ENCODE data around the gene MYO18A.

The MYO18A gene

GRCh38 chr17:29059281-29059680 is 120.9 kb downstream of the MYO18A start:
- no peak for DNase-seq (ENCODE audit: low read depth in 2 of 3, low spot score in 2 of 3)

DNA sequence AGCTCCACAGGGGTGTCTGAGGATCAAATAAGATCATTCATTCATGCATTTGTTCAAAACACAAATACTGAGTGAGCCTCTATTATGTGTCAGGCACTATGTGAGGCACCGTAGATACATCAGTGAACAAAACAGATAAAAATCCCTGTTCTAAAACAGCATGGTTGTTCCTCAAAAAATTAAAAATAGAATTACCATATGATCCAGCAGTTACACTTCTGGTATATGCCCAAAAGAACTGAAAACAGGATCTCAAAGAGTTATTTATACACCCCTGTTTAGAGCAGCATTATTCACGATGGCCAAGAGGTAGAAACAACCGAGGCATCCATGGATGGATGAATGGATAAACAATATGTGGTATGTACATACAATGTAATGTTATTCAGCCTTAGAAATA is 121.8 kb downstream of the MYO18A start:
- no peak for DNase-seq (ENCODE audit: low read depth in 2 of 3, low spot score in 2 of 3)

DNA sequence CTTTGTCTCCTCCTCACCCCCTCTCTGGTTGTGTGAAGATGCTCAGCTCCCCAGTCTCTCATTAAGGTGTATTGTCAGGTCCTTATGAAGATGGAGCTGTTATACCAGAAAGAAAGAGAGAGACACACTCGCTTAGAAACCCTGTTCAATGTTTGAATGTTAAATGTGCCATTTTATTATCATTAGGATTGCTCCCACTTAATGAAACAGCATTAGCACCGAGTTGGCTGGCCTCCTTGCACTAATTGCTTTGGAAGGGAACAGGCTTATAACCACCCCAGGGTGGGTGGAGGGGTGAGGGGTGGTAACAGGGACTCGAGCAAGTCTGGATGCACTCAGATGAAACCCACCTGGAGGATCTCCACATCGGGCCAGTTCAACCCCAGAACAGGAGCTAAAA is 122.8 kb downstream of the MYO18A start:
- no peak for DNase-seq (ENCODE audit: low read depth in 2 of 3, low spot score in 2 of 3)

- DNase-seq (ENCODE audit: low read depth in 2 of 3, low spot score in 2 of 3): no peak
These were observed 125.4 kb downstream of the MYO18A start for GRCh38 chr17:29054835-29055234.

DNA sequence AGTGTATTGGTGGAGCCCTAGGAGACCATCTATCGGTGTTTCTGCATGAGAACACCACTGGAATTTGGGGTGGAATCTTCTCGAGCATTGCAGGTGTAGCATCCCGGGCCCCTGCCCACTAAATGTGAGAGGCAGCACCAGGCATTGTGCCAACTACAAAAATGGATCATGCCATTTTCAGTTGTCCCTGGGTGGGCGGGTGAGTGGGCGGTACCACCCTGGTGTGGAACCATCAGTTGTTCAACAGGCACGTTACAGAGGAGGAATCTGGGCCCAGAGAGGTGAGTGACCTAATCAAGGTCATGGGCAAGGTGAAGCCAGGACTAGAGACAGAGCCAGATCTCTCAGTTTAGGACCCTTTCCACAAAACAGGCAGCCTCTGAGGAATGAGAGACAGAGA is 128.5 kb downstream of the MYO18A start:
- no peak for DNase-seq (ENCODE audit: low read depth in 2 of 3, low spot score in 2 of 3)

GRCh38 chr17:29051194-29051593 is 129.0 kb downstream of the MYO18A start:
- DNase-seq (ENCODE audit: low read depth in 2 of 3, low spot score in 2 of 3): no peak

GRCh38 chr17:29050176-29050575 is 130.0 kb downstream of the MYO18A start:
- DNase-seq (ENCODE audit: low read depth in 2 of 3, low spot score in 2 of 3): no peak

GRCh38 chr17:29049541-29050145 is 130.6 kb downstream of the MYO18A start:
- DNase-seq (ENCODE audit: low read depth in 2 of 3, low spot score in 2 of 3): no peak

GRCh38 chr17:29048440-29049368 is 131.5 kb downstream of the MYO18A start:
- no peak for DNase-seq (ENCODE audit: low read depth in 2 of 3, low spot score in 2 of 3)

- DNase-seq (ENCODE audit: low read depth in 2 of 3, low spot score in 2 of 3): no peak
These were observed 133.7 kb downstream of the MYO18A start for GRCh38 chr17:29046473-29046839.

DNA sequence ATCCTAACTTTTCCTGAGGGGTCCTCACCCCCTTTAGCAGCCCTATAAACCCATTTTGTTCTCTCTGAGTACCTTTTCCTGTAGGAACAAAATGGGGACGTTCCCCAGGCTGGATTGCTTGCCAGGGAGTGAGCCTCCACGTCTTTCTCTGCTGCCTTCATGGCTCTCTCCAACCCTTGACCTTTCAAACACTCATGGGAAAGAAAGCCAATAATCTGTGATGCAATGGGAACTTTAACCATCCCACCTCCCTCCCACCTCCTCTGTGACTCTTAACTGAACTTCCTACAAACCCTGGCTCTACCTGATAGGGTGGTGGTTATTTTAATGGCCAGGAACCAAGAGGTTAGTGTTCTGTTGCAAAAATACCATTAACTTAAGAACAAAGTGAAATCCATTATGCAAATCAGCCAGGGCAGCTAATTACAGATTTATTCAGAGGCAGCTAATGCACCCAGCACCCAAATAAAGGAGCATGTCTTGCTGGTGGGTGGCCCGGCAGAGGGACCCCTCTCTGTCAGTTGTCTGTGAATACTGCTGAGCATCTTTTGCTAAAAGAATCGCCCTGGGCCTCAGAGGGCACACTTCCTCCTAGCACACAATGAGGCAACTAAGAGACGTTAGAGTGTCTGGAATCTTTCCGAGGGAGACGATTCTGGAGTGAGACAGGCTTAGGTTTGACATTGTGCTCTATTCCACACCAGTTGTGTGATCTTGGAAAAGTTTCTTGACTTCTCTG is 134.3 kb downstream of the MYO18A start:
- no peak for DNase-seq (ENCODE audit: low read depth in 2 of 3, low spot score in 2 of 3)

- no peak for DNase-seq (ENCODE audit: low read depth in 2 of 3, low spot score in 2 of 3)
These were observed 135.2 kb downstream of the MYO18A start for GRCh38 chr17:29045026-29045425.

DNA sequence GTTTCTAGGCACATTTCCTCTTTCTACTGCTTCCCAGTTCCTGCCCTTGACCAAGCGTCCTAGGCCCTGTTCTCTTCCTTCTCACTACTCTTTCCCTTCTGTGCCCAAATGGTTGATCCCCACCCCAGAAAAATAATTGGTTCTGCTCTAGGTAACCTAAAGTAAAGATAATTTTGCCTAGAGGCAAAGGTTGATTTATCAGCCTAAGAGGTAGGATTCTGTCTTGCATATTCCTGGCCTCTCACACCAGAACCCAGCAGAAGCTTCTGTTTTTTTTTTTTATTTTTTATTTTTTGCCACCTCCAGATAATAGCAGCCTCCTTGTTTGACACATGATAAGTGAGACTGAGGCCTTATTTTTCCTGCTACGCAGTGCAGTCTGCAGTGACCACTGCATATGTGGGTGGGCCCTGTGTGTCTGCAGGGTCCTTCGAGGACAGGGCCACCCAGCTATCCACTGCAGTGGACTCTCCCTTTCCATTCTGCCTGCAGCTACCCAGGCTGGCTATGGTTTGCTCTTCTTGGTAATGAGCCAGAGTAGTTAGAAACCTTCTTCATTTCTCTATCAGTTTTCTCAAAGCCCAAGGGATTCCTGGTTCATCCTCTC is 136.6 kb downstream of the MYO18A start:
- DNase-seq (ENCODE audit: low read depth in 2 of 3, low spot score in 2 of 3): no peak

DNA sequence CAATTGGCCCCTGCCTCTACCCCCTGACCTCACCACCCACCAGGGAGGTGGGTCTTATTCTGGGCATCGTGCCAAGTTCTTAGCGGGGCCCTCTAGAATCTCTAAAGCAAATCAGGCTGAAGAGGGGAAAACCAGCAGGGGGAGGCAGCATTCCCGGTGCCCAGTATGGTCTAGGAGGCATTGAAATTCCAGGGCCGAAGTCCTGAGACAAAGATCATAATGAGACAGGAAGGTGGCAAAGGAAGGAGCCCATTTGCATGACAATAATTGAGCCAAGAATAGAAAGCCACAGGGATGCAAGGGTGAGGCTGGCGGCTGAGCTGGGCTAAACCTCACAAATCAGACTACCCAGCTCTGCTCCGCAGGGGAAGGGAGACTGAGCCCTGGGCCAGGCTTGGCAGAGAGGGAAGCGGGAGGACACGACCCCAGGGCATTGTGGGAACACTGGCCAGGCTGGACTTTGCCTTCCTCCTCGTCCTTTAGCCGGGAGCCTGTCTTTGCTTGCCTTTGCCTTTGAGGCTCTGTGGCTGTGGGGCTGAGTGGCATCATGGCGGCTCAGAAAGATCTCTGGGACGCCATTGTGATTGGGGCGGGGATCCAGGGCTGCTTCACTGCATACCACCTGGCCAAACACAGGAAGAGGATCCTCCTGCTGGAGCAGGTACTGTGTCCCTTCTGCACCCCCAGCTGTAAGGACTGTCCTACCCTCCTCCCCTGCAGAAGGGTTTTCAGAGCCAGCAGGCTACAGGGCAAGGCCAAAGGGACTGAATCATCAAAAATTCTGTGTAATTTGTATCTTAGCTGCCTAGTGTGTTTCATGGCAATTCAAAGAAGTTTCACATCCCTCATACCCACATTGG is 137.3 kb downstream of the MYO18A start, which contains the start of gene PIPOX:
Gene PIPOX (plus strand): TSS at position 463 of the 860 bp plus-strand sequence. CDS start 85 bp downstream, at position 548.
- no peak for DNase-seq (ENCODE audit: low read depth in 2 of 3, low spot score in 2 of 3)

- no peak for DNase-seq (ENCODE audit: low read depth in 2 of 3, low spot score in 2 of 3)
These were observed 138.0 kb downstream of the MYO18A start for GRCh38 chr17:29042026-29042678.

GRCh38 chr17:29041571-29041970 is 138.6 kb downstream of the MYO18A start:
- DNase-seq (ENCODE audit: low read depth in 2 of 3, low spot score in 2 of 3): no peak

DNA sequence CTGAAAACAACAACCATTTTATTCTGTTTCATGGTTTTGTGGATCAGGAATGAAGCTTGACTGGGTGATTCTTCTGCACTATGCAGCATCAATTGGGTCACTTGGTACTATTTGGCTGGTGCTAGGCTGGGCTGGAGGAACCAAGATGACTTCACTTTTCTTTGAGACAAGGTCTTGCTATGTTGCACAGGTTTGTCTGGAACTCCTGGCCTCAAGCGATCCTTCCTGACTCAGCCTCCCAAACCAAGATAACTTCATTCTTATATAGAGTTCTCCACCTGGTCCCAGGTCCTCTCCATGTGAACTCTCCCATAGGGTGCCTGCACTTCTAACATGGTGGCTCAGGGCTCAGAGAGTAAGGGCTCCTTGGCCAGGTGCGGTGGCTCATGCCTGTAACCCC is 139.1 kb downstream of the MYO18A start:
- DNase-seq (ENCODE audit: low read depth in 2 of 3, low spot score in 2 of 3): no peak

GRCh38 chr17:29039764-29040598 is 140.2 kb downstream of the MYO18A start:
- DNase-seq (ENCODE audit: low read depth in 2 of 3, low spot score in 2 of 3): no peak
